ENCODE data around the gene MDN1.

MDN1 gene

GRCh38 chr6:89670935-89671565, 148.5 kb downstream of the MDN1 start:
- Histone ChIP-seq H4K12ac (ENCODE audit: low read depth, low read length) (no peak overlapping the region), H3K18ac (ENCODE audit: low read length) (no peak overlapping the region), H3K4me1 (ENCODE audit: control insufficient read depth in 1 of 2, insufficient read depth in 2 of 2, low read length in 2 of 2) (no peaks in the 10 kb centered on the region), H2BK120ac (ENCODE audit: insufficient read depth, low read length, poor library complexity) (no peak overlapping the region), H3K36me3 (ENCODE audit: control insufficient read depth in 1 of 2, insufficient read depth in 2 of 2, low read length in 2 of 2) (peaks cover 19 to 41% of the 10 kb centered on the region in 2 experiments), H3K79me1 (ENCODE audit: low read length) (no peaks in the 10 kb centered on the region), H3K4ac (ENCODE audit: low read depth, low read length) (no peak overlapping the region), H2BK5ac (ENCODE audit: low read depth, low read length, poor library complexity) (no peak overlapping the region), H2BK12ac (ENCODE audit: low read length) (no peak overlapping the region), H4K91ac (ENCODE audit: low read depth, low read length) (no peak overlapping the region), H3K9ac (ENCODE audit: low read length) (no peak overlapping the region), H3K4me3 (ENCODE audit: low read depth, low read length) (no peak overlapping the region), H3K9me3 (ENCODE audit: insufficient read depth, low read depth, low read length) (no peaks in the 10 kb centered on the region), H4K8ac (ENCODE audit: low read depth, low read length) (no peak overlapping the region), H3K27me3 (ENCODE audit: insufficient read depth, low read length) (no peaks in the 10 kb centered on the region), H3K27ac (ENCODE audit: low read depth, low read length) (no peak overlapping the region), H3K23ac (ENCODE audit: low read length) (no peak overlapping the region), H3K14ac (ENCODE audit: low read length) (no peak overlapping the region), H2AK5ac (ENCODE audit: low read length) (no peak overlapping the region), H2AFZ (ENCODE audit: insufficient read depth, low read length, poor library complexity) (no peak overlapping the region), H3K79me2 (ENCODE audit: control insufficient read depth, insufficient read depth, low read length, poor library complexity) (no peaks in the 10 kb centered on the region), H3K4me2 (ENCODE audit: low read length) (no peak overlapping the region)
- peak in 1 of 2 donors; percentile 28 for DNase-seq
- no CpG with 5 or more reads among the region's 7 CpGs for WGBS (ENCODE audit: extremely low coverage, insufficient coverage, insufficient read length)

GRCh38 chr6:89669002-89669401, 150.6 kb downstream of the MDN1 start:
- Histone ChIP-seq H2AK5ac (ENCODE audit: low read length) (no peak overlapping the region), H3K18ac (ENCODE audit: low read length) (no peak overlapping the region), H3K36me3 (ENCODE audit: control insufficient read depth in 1 of 2, insufficient read depth in 2 of 2, low read length in 2 of 2) (peaks cover 18 to 28% of the 10 kb centered on the region in 2 experiments), H3K9ac (ENCODE audit: low read length) (no peak overlapping the region), H3K4ac (ENCODE audit: low read depth, low read length) (no peak overlapping the region), H3K27ac (ENCODE audit: low read depth, low read length) (no peak overlapping the region), H3K4me1 (ENCODE audit: control insufficient read depth in 1 of 2, insufficient read depth in 2 of 2, low read length in 2 of 2) (no peaks in the 10 kb centered on the region), H3K14ac (ENCODE audit: low read length) (no peak overlapping the region), H4K12ac (ENCODE audit: low read depth, low read length) (no peak overlapping the region), H2AFZ (ENCODE audit: insufficient read depth, low read length, poor library complexity) (no peak overlapping the region), H3K79me2 (ENCODE audit: control insufficient read depth, insufficient read depth, low read length, poor library complexity) (no peaks in the 10 kb centered on the region), H3K4me3 (ENCODE audit: low read depth, low read length) (no peak overlapping the region), H4K91ac (ENCODE audit: low read depth, low read length) (no peak overlapping the region), H2BK5ac (ENCODE audit: low read depth, low read length, poor library complexity) (no peak overlapping the region), H3K79me1 (ENCODE audit: low read length) (no peaks in the 10 kb centered on the region), H2BK120ac (ENCODE audit: insufficient read depth, low read length, poor library complexity) (no peak overlapping the region), H4K8ac (ENCODE audit: low read depth, low read length) (no peak overlapping the region), H3K27me3 (ENCODE audit: insufficient read depth, low read length) (no peaks in the 10 kb centered on the region), H3K9me3 (ENCODE audit: insufficient read depth, low read depth, low read length) (no peaks in the 10 kb centered on the region), H3K4me2 (ENCODE audit: low read length) (no peak overlapping the region), H3K23ac (ENCODE audit: low read length) (no peak overlapping the region), H2BK12ac (ENCODE audit: low read length) (no peak overlapping the region)
- peak; percentile 76 to 86 for DNase-seq
- WGBS (ENCODE audit: extremely low coverage, insufficient coverage, insufficient read length): no CpG with 5 or more reads among the region's 6 CpGs

DNA sequence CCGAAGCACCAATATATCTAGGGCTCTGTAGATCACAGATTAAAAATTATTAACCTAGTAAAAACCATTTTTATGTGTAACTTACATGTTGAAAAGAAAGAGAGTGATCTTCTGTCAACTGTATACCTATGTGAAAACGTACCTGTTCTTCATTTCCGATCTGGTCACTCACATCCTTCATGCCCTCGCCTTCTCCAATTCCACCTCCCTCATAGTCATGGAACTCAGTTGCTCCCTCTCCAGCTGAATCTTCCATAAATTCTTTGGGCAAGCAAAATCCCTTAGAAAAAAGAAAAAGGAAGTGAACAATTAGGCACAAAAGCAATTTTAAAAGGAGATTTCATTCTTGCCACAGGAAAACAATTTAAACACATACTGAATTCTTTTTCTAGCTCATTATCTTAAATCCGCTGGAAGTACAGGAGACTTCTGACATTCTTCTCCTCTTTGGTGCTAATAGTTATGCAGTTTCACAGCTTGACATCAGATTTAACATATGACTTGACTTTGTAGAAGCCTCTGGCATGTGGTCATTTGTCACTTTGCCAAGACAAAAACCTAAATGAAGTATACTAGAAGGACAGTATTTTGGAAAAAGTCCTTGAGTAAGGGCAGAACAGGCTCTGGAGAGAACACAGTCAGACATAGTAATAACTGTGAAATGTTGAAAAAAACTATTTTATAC, 151.6 kb downstream of the MDN1 start:
- WGBS (ENCODE audit: extremely low coverage, insufficient coverage, insufficient read length): no CpG with 5 or more reads among the region's 5 CpGs

DNA sequence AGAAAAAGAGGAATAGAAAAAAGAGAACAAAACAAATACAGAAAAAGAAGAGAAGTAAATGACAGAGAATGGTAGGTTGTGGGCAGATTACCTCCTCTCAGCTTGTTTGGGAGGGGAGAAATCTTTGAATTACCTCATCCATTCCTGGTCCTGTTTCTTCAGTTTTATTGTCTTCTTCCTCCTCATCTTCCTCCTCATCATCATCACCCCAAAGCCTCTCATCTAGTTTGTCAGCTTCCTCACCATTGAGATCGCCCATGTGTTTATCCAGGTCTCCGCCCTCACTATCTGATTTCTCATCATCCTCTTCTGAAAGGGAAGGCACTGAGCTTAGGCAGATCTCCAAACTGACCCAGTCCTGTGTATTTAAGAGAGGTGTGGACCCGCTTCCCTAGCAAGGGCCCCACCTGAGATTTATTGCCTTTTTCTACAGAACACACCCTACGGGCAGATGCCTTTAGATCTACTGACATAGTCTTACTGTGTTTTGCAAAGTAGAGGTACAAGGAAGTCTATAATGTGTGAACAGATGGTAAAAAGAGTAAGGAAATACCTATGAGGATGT, 156.9 kb downstream of the MDN1 start:
- Histone ChIP-seq H3K14ac (ENCODE audit: low read length) (no peak overlapping the region), H3K4me1 (ENCODE audit: control insufficient read depth in 1 of 2, insufficient read depth in 2 of 2, low read length in 2 of 2) (no peaks in the 10 kb centered on the region), H2BK12ac (ENCODE audit: low read length) (no peak overlapping the region), H3K23ac (ENCODE audit: low read length) (no peak overlapping the region), H3K79me2 (ENCODE audit: control insufficient read depth, insufficient read depth, low read length, poor library complexity) (no peaks in the 10 kb centered on the region), H3K79me1 (ENCODE audit: low read length) (no peaks in the 10 kb centered on the region), H3K4me3 (ENCODE audit: low read depth, low read length) (no peak overlapping the region), H3K27me3 (ENCODE audit: insufficient read depth, low read length) (no peaks in the 10 kb centered on the region), H2AFZ (ENCODE audit: insufficient read depth, low read length, poor library complexity) (no peak overlapping the region), H2AK5ac (ENCODE audit: low read length) (no peak overlapping the region), H4K12ac (ENCODE audit: low read depth, low read length) (no peak overlapping the region), H3K27ac (ENCODE audit: low read depth, low read length) (no peak overlapping the region), H3K4me2 (ENCODE audit: low read length) (no peak overlapping the region), H3K18ac (ENCODE audit: low read length) (no peak overlapping the region), H3K36me3 (ENCODE audit: control insufficient read depth in 1 of 2, insufficient read depth in 2 of 2, low read length in 2 of 2) (peaks cover 14 to 27% of the 10 kb centered on the region in 2 experiments), H4K91ac (ENCODE audit: low read depth, low read length) (no peak overlapping the region), H2BK120ac (ENCODE audit: insufficient read depth, low read length, poor library complexity) (no peak overlapping the region), H4K8ac (ENCODE audit: low read depth, low read length) (no peak overlapping the region), H3K4ac (ENCODE audit: low read depth, low read length) (no peak overlapping the region), H2BK5ac (ENCODE audit: low read depth, low read length, poor library complexity) (no peak overlapping the region), H3K9me3 (ENCODE audit: insufficient read depth, low read depth, low read length) (no peaks in the 10 kb centered on the region), H3K9ac (ENCODE audit: low read length) (no peak overlapping the region)
- DNase-seq: no peak
- WGBS (ENCODE audit: extremely low coverage, insufficient coverage, insufficient read length): no CpG with 5 or more reads among the region's 4 CpGs

More for the DNA sequence above, 151.6 kb downstream of the MDN1 start:
- Histone ChIP-seq H3K79me2 (ENCODE audit: control insufficient read depth, insufficient read depth, low read length, poor library complexity) (no peaks in the 10 kb centered on the region), H3K14ac (ENCODE audit: low read length) (no peak overlapping the region), H3K23ac (ENCODE audit: low read length) (no peak overlapping the region), H4K12ac (ENCODE audit: low read depth, low read length) (no peak overlapping the region), H3K4ac (ENCODE audit: low read depth, low read length) (no peak overlapping the region), H4K91ac (ENCODE audit: low read depth, low read length) (no peak overlapping the region), H3K27ac (ENCODE audit: low read depth, low read length) (no peak overlapping the region), H3K4me2 (ENCODE audit: low read length) (no peak overlapping the region), H3K4me1 (ENCODE audit: control insufficient read depth in 1 of 2, insufficient read depth in 2 of 2, low read length in 2 of 2) (no peaks in the 10 kb centered on the region), H2AK5ac (ENCODE audit: low read length) (no peak overlapping the region), H2BK5ac (ENCODE audit: low read depth, low read length, poor library complexity) (no peak overlapping the region), H3K27me3 (ENCODE audit: insufficient read depth, low read length) (no peaks in the 10 kb centered on the region), H2AFZ (ENCODE audit: insufficient read depth, low read length, poor library complexity) (no peak overlapping the region), H3K4me3 (ENCODE audit: low read depth, low read length) (no peak overlapping the region), H2BK12ac (ENCODE audit: low read length) (no peak overlapping the region), H3K18ac (ENCODE audit: low read length) (no peak overlapping the region), H2BK120ac (ENCODE audit: insufficient read depth, low read length, poor library complexity) (no peak overlapping the region), H3K9ac (ENCODE audit: low read length) (no peak overlapping the region), H4K8ac (ENCODE audit: low read depth, low read length) (no peak overlapping the region), H3K9me3 (ENCODE audit: insufficient read depth, low read depth, low read length) (no peaks in the 10 kb centered on the region), H3K79me1 (ENCODE audit: low read length) (no peaks in the 10 kb centered on the region), H3K36me3 (ENCODE audit: control insufficient read depth in 1 of 2, insufficient read depth in 2 of 2, low read length in 2 of 2) (peaks cover 19 to 22% of the 10 kb centered on the region in 2 experiments)
- no peak for DNase-seq

All from trophoblast cell (in vitro differentiated cells and primary cell).